Parathyroid adenoma (tissue), 2 donors: ENCODE data around the gene CNOT6.

Source experiments
- H2AFZ ChIP-seq: fragments of 300-600 bp; sonication (generic); one replicate; pipeline ENCODE4 v1.7.0; 2017; ENCODE audit warnings: antibody characterized with exemption, mild to moderate bottlenecking
- H3K27ac ChIP-seq: fragments of 300-600 bp; sonication (generic); one replicate; pipeline ENCODE4 v1.7.0; 2017
- H3K27me3 ChIP-seq: fragments of 300-600 bp; sonication (generic); one replicate; pipeline ENCODE4 v1.7.0; 2017; ENCODE audit warnings: low read length; ENCODE audit not compliant: control insufficient read depth, insufficient read depth
- H3K36me3 ChIP-seq: fragments of 300-600 bp; sonication (generic); one replicate; pipeline ENCODE4 v1.7.0; 2017; ENCODE audit warnings: low read length; ENCODE audit not compliant: control insufficient read depth, insufficient read depth
- H3K4me1 ChIP-seq: fragments of 300-600 bp; sonication (generic); one replicate; pipeline ENCODE4 v1.7.0; 2017; ENCODE audit warnings: control low read depth
- H3K4me2 ChIP-seq: fragments of 300-600 bp; sonication (generic); one replicate; pipeline ENCODE4 v1.7.0; 2017; ENCODE audit warnings: low read length
- H3K4me3 ChIP-seq: fragments of 300-600 bp; sonication (generic); one replicate; pipeline ENCODE4 v1.7.0; 2017; ENCODE audit warnings: low read depth, low read length
- H3K79me2 ChIP-seq: fragments of 300-600 bp; sonication (generic); one replicate; pipeline ENCODE4 v1.7.0; 2017; ENCODE audit warnings: control low read depth
- H3K9ac ChIP-seq: fragments of 300-600 bp; sonication (generic); one replicate; pipeline ENCODE4 v1.7.0; 2017; ENCODE audit warnings: mild to moderate bottlenecking
- H3K9me3 ChIP-seq: fragments of 300-600 bp; sonication (generic); one replicate; pipeline ENCODE4 v1.7.0; 2017; ENCODE audit warnings: low read length; ENCODE audit not compliant: control insufficient read depth
- TF ChIP-seq, protein P1 (sequence below): fragments of 300-600 bp; sonication (generic); IDR thresholded peaks from one replicate; pipeline ENCODE4 v1.7.0; 2017; ENCODE audit warnings: antibody characterized with exemption, mild to moderate bottlenecking
- donor health status: primary hyperparathyroidism.

The CNOT6 gene

DNA sequence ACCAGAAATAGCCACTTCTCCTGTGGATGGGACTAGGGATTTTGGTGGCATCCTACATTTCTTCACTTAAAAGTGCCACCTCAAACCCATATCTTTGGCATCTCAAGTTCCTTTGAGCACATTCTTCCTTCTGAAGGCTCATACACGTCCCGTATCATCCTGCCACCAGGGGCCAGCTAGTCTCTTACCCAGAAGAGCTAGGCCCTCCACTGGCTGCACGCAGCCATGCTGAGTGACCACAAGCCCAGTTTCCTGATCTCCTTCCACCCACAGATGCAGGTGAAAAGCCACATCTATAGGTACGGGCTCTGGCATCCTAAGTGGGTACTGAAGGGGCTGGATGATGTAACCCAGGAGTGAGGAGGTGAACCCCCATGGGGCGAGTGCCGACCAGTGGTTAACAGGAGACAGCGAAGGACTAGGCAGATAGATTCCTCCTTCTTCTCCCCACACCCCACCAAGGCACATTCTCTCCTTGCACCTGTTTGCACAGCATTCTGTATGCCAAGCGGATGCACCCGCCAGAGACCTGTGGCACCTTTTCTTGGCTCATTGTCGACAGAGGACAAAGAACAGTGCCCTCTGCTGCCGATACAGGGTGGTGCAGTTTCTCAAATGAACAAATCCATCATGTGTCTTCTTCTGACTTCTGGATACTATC lies 111.5 kb downstream of the CNOT6 start:
- TF ChIP-seq, protein P1, sequence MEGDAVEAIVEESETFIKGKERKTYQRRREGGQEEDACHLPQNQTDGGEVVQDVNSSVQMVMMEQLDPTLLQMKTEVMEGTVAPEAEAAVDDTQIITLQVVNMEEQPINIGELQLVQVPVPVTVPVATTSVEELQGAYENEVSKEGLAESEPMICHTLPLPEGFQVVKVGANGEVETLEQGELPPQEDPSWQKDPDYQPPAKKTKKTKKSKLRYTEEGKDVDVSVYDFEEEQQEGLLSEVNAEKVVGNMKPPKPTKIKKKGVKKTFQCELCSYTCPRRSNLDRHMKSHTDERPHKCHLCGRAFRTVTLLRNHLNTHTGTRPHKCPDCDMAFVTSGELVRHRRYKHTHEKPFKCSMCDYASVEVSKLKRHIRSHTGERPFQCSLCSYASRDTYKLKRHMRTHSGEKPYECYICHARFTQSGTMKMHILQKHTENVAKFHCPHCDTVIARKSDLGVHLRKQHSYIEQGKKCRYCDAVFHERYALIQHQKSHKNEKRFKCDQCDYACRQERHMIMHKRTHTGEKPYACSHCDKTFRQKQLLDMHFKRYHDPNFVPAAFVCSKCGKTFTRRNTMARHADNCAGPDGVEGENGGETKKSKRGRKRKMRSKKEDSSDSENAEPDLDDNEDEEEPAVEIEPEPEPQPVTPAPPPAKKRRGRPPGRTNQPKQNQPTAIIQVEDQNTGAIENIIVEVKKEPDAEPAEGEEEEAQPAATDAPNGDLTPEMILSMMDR: peak; percentile 62
- no peak overlapping the region for H3K4me3 ChIP-seq

DNA sequence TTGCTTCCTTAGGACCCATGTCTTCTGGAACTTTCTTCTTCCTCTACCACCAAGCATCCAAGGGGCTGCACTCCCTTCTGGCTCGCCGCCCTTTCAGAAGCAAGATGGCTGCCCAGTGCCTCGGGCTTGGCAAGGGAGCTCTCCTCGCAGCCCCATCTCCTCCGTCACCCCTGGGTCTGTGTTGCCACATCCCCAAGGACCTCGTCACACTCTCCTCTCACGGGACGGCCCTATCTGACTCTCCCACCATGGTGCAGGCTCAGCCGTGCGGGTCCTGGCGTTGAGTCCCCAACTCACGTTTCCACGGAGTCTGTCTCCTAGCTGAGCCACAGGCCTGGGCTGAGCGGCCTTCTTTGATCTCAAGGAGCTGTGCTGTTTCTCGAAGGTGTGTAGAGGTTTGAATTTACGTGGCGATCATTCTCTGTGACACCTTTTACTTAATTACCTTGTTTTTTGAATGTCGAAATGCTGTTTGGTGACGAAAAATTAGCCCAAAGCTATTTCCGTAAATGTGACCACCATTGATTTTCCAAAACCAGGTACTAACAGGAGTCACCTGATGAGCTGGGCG lies 112.1 kb downstream of the CNOT6 start:
- H3K4me3 ChIP-seq: no peak overlapping the region
- H3K4me2 ChIP-seq: no peak overlapping the region
- no peaks in the 10 kb centered on the region for H3K27me3 ChIP-seq
- no peaks in the 10 kb centered on the region for H3K79me2 ChIP-seq
- H3K9me3 ChIP-seq: no peaks in the 10 kb centered on the region
- no peak overlapping the region for H3K9ac ChIP-seq
- no peaks in the 10 kb centered on the region for H3K36me3 ChIP-seq
- TF ChIP-seq, protein P1: no peak
- H3K4me1 ChIP-seq: no peaks in the 10 kb centered on the region
- no peak overlapping the region for H3K27ac ChIP-seq
- no peak overlapping the region for H2AFZ ChIP-seq

More for the DNA sequence above, 111.5 kb downstream of the CNOT6 start:
- H3K4me2 ChIP-seq: no peak overlapping the region
- H2AFZ ChIP-seq: no peak overlapping the region
- no peaks in the 10 kb centered on the region for H3K9me3 ChIP-seq
- H3K79me2 ChIP-seq: no peaks in the 10 kb centered on the region
- no peak overlapping the region for H3K9ac ChIP-seq
- no peaks in the 10 kb centered on the region for H3K36me3 ChIP-seq
- no peak overlapping the region for H3K27ac ChIP-seq
- no peaks in the 10 kb centered on the region for H3K27me3 ChIP-seq
- no peaks in the 10 kb centered on the region for H3K4me1 ChIP-seq

DNA sequence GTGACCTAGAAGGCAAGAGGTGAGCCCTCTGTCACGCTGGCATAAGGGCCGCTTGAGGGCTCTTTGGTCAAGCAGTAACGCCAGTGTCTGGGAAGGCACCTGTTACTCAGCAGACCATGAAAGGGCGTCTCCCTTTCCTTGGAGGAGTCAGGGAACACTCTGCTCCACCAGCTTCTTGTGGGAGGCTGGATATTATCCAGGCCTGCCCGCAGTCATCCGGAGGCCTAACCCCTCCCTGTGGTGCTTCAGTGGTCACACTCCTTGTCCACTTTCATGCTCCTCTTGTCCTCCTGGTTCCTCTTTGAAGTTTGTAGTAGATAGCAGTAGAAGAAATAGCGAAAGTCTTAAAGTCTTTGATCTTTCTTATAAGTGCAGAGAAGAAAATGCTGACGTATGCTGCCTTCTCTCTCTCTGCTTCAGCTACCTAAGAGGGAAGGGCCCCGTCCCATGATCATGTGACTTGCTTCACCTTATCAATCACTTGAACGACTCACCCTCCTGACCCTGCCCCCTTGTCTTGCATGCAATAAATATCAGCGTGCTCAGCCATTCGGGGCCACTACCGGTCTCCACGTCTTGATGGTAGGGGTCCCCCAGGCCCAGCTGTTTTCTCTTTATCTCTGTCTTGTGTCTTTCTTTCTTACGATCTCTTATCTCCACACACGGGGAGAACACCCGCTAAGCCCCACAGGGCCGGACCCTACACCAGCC lies 113.8 kb downstream of the CNOT6 start:
- Histone ChIP-seq H3K79me2 (no peaks in the 10 kb centered on the region), H3K27me3 (no peaks in the 10 kb centered on the region), H3K9me3 (no peaks in the 10 kb centered on the region), H3K4me1 (no peaks in the 10 kb centered on the region), H3K9ac (no peak overlapping the region), H3K36me3 (no peaks in the 10 kb centered on the region), H2AFZ (peak overlapping the region; percentile 17), H3K4me2 (no peak overlapping the region), H3K4me3 (no peak overlapping the region), H3K27ac (no peak overlapping the region)
- TF ChIP-seq, protein P1: no peak

DNA sequence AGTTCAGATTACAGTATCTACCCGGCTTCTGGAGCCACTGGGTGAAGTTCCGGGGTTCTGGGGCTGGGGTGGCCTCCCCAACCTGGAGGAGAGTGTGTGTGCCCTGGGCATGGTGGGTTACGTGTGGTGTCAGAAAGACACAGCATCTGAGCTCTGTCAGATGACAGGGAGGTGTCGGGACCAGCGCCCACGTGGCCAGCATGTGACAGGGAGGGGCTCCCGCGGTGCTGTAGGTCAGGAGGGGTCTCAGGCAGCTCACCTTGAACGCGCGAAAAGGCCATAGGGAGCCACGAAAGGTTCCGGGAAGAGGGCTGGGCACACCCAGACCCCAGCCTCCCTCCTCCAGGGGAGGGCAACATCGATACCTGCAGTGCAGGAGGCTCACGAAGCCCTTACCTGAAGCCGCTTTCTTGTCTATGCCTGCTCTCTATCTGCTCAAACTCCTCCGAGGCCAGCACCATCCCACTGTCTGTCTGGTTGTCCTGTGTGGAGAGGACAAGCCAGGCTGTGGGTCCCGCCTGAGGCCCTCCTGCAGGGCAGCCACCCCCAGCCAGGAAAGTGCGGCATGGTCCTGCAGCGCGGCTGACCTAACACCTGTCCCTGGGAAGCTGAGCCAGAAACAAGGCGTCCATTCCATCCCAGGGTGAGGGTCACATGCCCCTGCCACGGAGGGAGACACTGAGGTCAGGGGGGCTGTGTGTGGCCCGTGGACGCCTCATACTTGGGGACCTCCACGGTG lies 114.6 kb downstream of the CNOT6 start:
- no peak overlapping the region for H3K4me2 ChIP-seq

More for the DNA sequence above, 114.6 kb downstream of the CNOT6 start:
- H3K27me3 ChIP-seq: no peaks in the 10 kb centered on the region
- H3K27ac ChIP-seq: no peak overlapping the region
- no peaks in the 10 kb centered on the region for H3K9me3 ChIP-seq
- H3K4me3 ChIP-seq: no peak overlapping the region
- H3K79me2 ChIP-seq: no peaks in the 10 kb centered on the region
- H3K36me3 ChIP-seq: no peaks in the 10 kb centered on the region
- TF ChIP-seq, protein P1: no peak
- no peak overlapping the region for H2AFZ ChIP-seq
- H3K4me1 ChIP-seq: no peaks in the 10 kb centered on the region
- no peak overlapping the region for H3K9ac ChIP-seq
